T-helper 2 cell treated with Interferon-gamma antibody and Interleukin-4, amounts not matched to agents 100 ng/mL and 5 ng/mL, for 36 hours (primary cell): ENCODE data around the gene CPT2. TPM values are rescaled to one million over a fixed set of nuclear protein-coding genes. Genes with fewer than 3 reads are reported as not detected.

ENCODE experiments used
- intact Hi-C: fragments of 100-400 bp; cut with micrococcal nuclease; formaldehyde crosslinking; loops from one replicate; pipeline ENCODE4 v1.15.1; 2023
- total RNA-seq: library from RNA; stranded (reverse); gene quantifications from 2 replicates; pipeline ENCODE4 v1.2.3, GENCODE V29; 2022

The CPT2 gene
- total RNA-seq, 1 donor from 2014 or later = 15.7 TPM

DNA sequence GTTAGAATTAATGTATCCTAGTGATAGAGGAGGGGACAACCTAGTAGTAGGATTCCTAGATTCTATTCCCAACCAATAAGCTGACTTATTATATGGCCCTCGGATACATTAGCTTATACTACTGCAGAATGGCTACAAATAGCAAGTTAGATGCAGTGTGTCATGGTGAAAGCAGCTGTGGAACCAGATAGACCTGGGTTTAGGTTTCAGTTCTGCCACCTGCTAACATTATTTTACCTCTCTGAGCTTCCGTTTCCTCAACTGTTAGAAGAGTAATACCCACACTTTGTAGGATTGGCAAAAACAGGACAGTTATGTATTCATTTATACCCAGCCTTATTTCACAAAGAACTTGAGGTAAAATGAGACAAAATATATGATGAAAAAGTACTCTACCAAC is 63.3 kb downstream of the CPT2 start:
- intact Hi-C loops = no loop called here

DNA sequence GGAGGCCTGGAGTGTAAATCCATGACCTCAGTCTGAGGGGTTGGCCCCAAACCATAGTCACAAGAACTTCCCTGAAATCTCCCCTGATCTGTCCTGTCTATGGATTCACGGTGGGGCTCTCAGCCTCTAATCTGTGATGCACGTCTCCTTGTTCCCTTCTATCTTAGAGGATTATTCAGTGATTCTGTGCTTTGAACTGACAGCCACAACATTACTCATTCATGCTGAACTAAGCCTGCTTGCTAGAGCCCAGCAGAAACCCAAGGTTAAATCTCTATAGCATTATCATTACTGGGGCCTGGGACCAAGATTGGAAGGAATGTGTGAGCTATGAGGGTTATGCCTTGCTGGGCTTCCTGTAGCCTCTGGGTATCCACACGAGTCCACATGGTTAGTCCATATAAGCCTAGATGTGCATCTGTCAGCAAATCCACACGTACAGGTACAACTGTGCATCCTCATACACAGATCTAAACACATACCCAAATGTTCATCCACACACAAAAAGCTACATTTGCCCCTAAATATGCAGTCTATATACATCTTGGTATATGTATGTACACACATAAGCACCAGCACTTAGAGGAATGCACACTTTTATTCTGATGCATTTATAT is 64.1 kb downstream of the CPT2 start:
- intact Hi-C loops = no loop called here

DNA sequence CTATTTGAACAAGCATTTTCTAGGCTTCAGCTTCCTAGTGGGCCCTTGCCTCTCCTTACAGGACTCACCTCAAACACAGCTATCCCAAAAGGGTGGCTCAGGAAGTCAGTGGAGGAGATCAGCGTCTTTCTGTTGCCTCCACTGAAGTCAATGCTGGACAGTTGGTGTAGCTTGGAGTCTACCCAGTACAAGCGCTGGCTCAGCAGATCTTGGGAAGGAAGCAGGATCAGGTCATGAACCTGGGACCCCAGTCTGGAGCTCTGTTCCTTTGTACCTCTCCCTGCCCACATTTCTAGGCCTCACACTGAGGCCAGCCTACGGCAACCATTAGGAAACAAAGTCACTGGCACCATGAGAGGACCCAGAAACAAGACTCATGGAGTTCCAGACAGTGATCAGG is 65.4 kb downstream of the CPT2 start:
- intact Hi-C loops = no loop called here

Other genes with a start within 250 kb of the CPT2 start
- not detected in 2 replicates for gene PODN, start 134.6 kb upstream of the CPT2 start, total RNA-seq
- gene SLC1A7, start 54.2 kb upstream of the CPT2 start, total RNA-seq = not detected in 2 replicates
- gene CZIB, start 23.8 kb downstream of the CPT2 start, total RNA-seq = 45.2 and 47.3 TPM in 2 replicates
- gene MAGOH, start 41.7 kb downstream of the CPT2 start, total RNA-seq = 71.7 and 72.5 TPM in 2 replicates
- gene LRP8, start 131.2 kb downstream of the CPT2 start, total RNA-seq = 57.9 and 64.8 TPM in 2 replicates